MM.1S (cell line): ENCODE data around the gene POLL.

Experiments
- DNase-seq: peaks from one replicate; pipeline ENCODE4 v3.0.0-alpha.2; 2015
- H2AFZ ChIP-seq: fragments of 300-600 bp; sonication (generic); 2 replicates; pipeline ENCODE4 v1.6.0; 2016; ENCODE audit warnings: antibody characterized with exemption, low read length
- H3F3A ChIP-seq: fragments of 300-600 bp; sonication (generic); 2 replicates; pipeline ENCODE4 v1.6.1; 2016; ENCODE audit warnings: mild to moderate bottlenecking, antibody characterized with exemption, low read length, moderate library complexity, mixed read lengths; ENCODE audit not compliant: insufficient read depth
- H3K27ac ChIP-seq: fragments of 300-600 bp; sonication (generic); 2 replicates; pipeline ENCODE4 v1.5.1; 2016; ENCODE audit warnings: mild to moderate bottlenecking, low read length
- H3K27me3 ChIP-seq: fragments of 300-600 bp; sonication (generic); replicated peaks from 2 replicates; pipeline ENCODE4 v1.6.0; 2016; ENCODE audit warnings: low read length; ENCODE audit not compliant: insufficient read depth
- H3K36me3 ChIP-seq: fragments of 300-600 bp; sonication (generic); replicated peaks from 2 replicates; pipeline ENCODE4 v1.6.1; 2016; ENCODE audit warnings: mild to moderate bottlenecking, low read length, mixed read lengths; ENCODE audit not compliant: insufficient read depth
- H3K4me1 ChIP-seq: fragments of 300-600 bp; sonication (generic); 2 replicates; pipeline ENCODE4 v1.6.1; 2016; ENCODE audit warnings: low read length, mixed read lengths
- H3K4me2 ChIP-seq: fragments of 300-600 bp; sonication (generic); 2 replicates; pipeline ENCODE4 v1.6.0; 2016; ENCODE audit warnings: low read depth, low read length
- H3K4me3 ChIP-seq: fragments of 300-600 bp; sonication (generic); 2 replicates; pipeline ENCODE4 v1.5.1; 2016; ENCODE audit warnings: low read length, mixed read lengths
- H3K79me2 ChIP-seq: fragments of 300-600 bp; sonication (generic); 2 replicates; pipeline ENCODE4 v1.6.1; 2016; ENCODE audit warnings: mixed run types, low read length, mixed read lengths
- H3K9ac ChIP-seq: fragments of 300-600 bp; sonication (generic); 2 replicates; pipeline ENCODE4 v1.6.1; 2016; ENCODE audit warnings: low read length, mixed read lengths
- H3K9me2 ChIP-seq: fragments of 300-600 bp; sonication (generic); replicated peaks from 2 replicates; pipeline ENCODE4 v1.6.1; 2016; ENCODE audit warnings: mild to moderate bottlenecking, low read length, mixed read lengths; ENCODE audit not compliant: insufficient read depth
- H3K9me3 ChIP-seq: fragments of 300-600 bp; sonication (generic); replicated peaks from 2 replicates; pipeline ENCODE4 v1.6.1; 2016; ENCODE audit warnings: mild to moderate bottlenecking, low read length, mixed read lengths; ENCODE audit not compliant: insufficient read depth
- H4K20me1 ChIP-seq: fragments of 300-600 bp; sonication (generic); 2 replicates; pipeline ENCODE4 v1.6.1; 2016; ENCODE audit warnings: mild to moderate bottlenecking, low read length, moderate library complexity, mixed read lengths; ENCODE audit not compliant: insufficient read depth
- EZH2 ChIP-seq: fragments of 300-600 bp; sonication (generic); optimal IDR thresholded peaks from 2 replicates; pipeline ENCODE3; 2017; ENCODE audit warnings: low read depth, mild to moderate bottlenecking, antibody characterized with exemption, low read length, mixed read lengths
- EZH2phosphoT487 ChIP-seq: fragments of 300-600 bp; sonication (generic); IDR thresholded peaks from 2 replicates; pipeline ENCODE4 v1.6.1; 2018; ENCODE audit warnings: antibody characterized with exemption, low read length
- TF ChIP-seq, protein P1 (sequence below): fragments of 300-600 bp; sonication (generic); IDR thresholded peaks from 2 replicates; pipeline ENCODE4 v1.5.1; 2016; ENCODE audit warnings: antibody characterized with exemption, low read length, mixed read lengths

POLL gene

DNA sequence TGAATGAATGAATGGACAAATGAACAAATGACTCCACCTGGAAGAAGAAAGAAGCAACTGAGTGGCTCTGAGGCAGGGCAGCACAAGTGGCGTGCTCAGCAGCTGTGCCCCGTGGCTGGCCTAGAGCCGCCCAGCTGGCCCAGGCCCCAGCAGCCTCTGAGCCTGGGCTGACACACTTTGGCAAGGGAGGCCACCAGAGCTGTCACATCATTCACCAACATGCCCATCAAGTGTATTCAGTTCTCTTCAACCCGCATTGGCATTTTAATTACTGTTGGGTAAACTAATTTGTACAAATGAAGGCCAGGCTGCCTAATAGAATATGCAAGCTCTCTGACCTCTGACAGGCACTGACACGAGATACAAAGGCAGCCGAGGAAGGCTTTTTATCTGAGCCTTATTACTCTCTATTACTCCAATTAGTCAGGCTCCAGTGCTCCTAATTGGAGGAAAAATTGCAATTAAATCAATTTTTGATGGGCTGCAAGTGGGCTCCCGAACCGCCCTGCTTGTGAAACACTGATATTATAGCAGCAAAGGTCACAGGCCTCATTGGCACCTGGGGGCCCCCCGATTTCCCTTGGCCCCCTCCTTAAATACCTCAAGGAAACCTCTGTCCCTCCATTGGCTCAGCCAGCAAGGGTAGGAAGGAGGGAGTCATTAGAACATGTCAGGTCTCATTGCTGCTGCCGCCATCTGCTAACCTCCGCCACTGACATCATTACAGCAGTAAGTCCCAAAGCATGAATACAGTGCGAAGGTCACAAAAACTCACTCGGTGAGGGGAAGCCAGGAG, 42.0 kb upstream of the POLL start:
- Histone ChIP-seq H3K27me3 (no peaks in the 10 kb centered on the region), H3K9me3 (no peaks in the 10 kb centered on the region), H3K4me2 (no peak overlapping the region), H3K27ac (no peak overlapping the region), H3K9ac (no peak overlapping the region), H3K4me3 (no peak overlapping the region), H3K36me3 (no peaks in the 10 kb centered on the region), H3K9me2 (no peaks in the 10 kb centered on the region), H3K79me2 (no peaks in the 10 kb centered on the region), H3F3A (no peaks in the 10 kb centered on the region), H3K4me1 (no peaks in the 10 kb centered on the region), H4K20me1 (no peaks in the 10 kb centered on the region), H2AFZ (no peak overlapping the region)
- TF ChIP-seq EZH2phosphoT487, result no peak
- TF ChIP-seq, protein P1, sequence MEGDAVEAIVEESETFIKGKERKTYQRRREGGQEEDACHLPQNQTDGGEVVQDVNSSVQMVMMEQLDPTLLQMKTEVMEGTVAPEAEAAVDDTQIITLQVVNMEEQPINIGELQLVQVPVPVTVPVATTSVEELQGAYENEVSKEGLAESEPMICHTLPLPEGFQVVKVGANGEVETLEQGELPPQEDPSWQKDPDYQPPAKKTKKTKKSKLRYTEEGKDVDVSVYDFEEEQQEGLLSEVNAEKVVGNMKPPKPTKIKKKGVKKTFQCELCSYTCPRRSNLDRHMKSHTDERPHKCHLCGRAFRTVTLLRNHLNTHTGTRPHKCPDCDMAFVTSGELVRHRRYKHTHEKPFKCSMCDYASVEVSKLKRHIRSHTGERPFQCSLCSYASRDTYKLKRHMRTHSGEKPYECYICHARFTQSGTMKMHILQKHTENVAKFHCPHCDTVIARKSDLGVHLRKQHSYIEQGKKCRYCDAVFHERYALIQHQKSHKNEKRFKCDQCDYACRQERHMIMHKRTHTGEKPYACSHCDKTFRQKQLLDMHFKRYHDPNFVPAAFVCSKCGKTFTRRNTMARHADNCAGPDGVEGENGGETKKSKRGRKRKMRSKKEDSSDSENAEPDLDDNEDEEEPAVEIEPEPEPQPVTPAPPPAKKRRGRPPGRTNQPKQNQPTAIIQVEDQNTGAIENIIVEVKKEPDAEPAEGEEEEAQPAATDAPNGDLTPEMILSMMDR, result no peak
- TF ChIP-seq EZH2, result no peak
- DNase-seq, result no peak

DNA sequence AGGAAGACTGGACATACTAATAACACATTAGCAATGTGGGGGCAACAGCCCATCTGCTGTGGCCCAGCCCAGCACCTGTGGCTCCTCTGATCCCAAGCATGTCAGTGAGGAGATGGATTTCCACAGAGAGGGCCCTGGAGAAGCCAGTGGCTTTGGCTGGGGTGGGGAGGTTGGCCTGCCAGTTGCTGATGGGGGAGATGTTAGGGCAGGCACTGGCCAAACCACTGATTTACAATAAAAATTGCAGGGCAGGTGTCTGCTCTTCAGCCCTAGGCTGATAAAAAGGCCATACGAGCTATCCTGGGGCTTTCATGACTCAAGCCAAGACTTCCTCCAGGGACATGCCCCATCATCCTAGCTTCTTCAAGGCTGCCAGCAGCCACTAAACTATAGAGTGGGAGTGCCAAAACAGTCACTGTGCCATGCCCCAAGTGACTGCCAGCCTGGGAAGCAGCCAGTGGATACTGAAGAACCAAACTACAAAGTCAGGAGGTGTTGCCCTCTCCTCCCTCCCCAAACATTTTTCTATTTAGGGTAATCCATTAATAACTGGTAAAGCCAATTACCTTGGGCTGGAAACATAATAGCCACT, 37.9 kb upstream of the POLL start:
- H3K4me2 ChIP-seq, result no peak overlapping the region
- H3K9me2 ChIP-seq, result no peaks in the 10 kb centered on the region
- no peaks in the 10 kb centered on the region for H3K4me1 ChIP-seq
- no peak overlapping the region for H3K27ac ChIP-seq
- H3K27me3 ChIP-seq, result no peaks in the 10 kb centered on the region
- no peak for DNase-seq
- H3F3A ChIP-seq, result no peaks in the 10 kb centered on the region
- no peak overlapping the region for H2AFZ ChIP-seq
- 0 out of 2 replicates have a peak, but pooled peaks cover 2% of the 10 kb centered on the region for H3K36me3 ChIP-seq
- no peaks in the 10 kb centered on the region for H3K79me2 ChIP-seq
- no peaks in the 10 kb centered on the region for H3K9me3 ChIP-seq
- H3K4me3 ChIP-seq, result no peak overlapping the region
- H4K20me1 ChIP-seq, result no peaks in the 10 kb centered on the region
- TF ChIP-seq, protein P1, result no peak
- no peak for TF ChIP-seq EZH2
- TF ChIP-seq EZH2phosphoT487, result no peak
- H3K9ac ChIP-seq, result no peak overlapping the region

DNA sequence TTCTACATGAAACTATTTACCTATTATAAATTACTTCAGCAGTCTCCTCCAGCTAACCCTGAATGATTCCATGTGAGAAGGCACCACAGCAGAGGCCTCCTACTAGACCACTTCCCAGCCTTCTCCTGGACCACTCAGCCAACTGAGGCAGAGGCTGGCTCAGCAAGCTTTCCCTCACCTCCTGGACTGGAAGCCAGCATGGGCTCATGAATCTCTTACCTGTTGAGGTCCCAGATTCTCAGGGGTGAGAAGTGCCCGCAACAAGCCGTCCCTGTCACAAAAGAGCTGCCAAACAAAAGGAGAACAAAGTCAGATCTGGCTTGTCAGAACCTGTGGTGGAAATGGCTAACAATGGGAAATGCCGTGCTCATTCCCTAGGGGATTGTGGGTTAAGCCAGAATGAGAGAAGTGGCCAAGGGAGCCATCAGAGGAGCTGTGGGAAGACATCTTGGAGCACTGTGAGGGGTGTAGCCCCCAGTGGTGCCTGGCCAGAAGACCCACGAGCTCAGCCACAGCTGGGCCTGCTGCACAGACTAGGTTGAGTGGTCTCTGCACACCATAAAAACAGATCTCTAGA, 36.6 kb upstream of the POLL start:
- no peaks in the 10 kb centered on the region for H3F3A ChIP-seq
- 0 out of 2 replicates have a peak, but pooled peaks cover 2% of the 10 kb centered on the region for H3K36me3 ChIP-seq
- H3K4me1 ChIP-seq, result no peaks in the 10 kb centered on the region
- TF ChIP-seq EZH2 (no peak), EZH2phosphoT487 (no peak)
- TF ChIP-seq, protein P1, result no peak
- H2AFZ ChIP-seq, result no peak overlapping the region
- H3K9ac ChIP-seq, result no peak overlapping the region
- H3K9me2 ChIP-seq, result no peaks in the 10 kb centered on the region
- H3K4me3 ChIP-seq, result no peak overlapping the region
- no peak for DNase-seq
- H3K27ac ChIP-seq, result no peak overlapping the region
- H3K27me3 ChIP-seq, result no peaks in the 10 kb centered on the region
- H3K9me3 ChIP-seq, result no peaks in the 10 kb centered on the region
- H3K79me2 ChIP-seq, result no peaks in the 10 kb centered on the region
- H3K4me2 ChIP-seq, result no peak overlapping the region
- H4K20me1 ChIP-seq, result no peaks in the 10 kb centered on the region
